Gastrocnemius medialis (tissue), 4 donors: Measurements from ENCODE around the gene NRG2.

Experiments used
- POLR2A ChIP-seq, 2 donors: fragments of 450-650 bp; IDR thresholded peaks; one replicate each; pipeline ENCODE4 v1.6.1; 2017; ENCODE audit warnings: antibody characterized with exemption in 2 of 2, mild to moderate bottlenecking in 2 of 2, moderate library complexity in 2 of 2
- TF ChIP-seq, protein P1 (sequence below), 5 experiments: fragments of 450-650 bp in 3 of 5; fragments of 200-600 bp in 2 of 5; sonication (generic) in 2 of 5; IDR thresholded peaks in 4 of 5; conservative IDR thresholded peaks in 1 of 5; 1 replicate in 4 of 5; 2 replicates in 1 of 5; pipeline ENCODE4 v1.5.1; 2016 to 2019; ENCODE audit warnings: antibody characterized with exemption in 5 of 5, mild to moderate bottlenecking in 3 of 5, moderate library complexity in 3 of 5

- TF ChIP-seq, protein P1, sequence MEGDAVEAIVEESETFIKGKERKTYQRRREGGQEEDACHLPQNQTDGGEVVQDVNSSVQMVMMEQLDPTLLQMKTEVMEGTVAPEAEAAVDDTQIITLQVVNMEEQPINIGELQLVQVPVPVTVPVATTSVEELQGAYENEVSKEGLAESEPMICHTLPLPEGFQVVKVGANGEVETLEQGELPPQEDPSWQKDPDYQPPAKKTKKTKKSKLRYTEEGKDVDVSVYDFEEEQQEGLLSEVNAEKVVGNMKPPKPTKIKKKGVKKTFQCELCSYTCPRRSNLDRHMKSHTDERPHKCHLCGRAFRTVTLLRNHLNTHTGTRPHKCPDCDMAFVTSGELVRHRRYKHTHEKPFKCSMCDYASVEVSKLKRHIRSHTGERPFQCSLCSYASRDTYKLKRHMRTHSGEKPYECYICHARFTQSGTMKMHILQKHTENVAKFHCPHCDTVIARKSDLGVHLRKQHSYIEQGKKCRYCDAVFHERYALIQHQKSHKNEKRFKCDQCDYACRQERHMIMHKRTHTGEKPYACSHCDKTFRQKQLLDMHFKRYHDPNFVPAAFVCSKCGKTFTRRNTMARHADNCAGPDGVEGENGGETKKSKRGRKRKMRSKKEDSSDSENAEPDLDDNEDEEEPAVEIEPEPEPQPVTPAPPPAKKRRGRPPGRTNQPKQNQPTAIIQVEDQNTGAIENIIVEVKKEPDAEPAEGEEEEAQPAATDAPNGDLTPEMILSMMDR (IDR thresholded peaks at IDR 0.05 in 4 of 5, conservative IDR thresholded peaks at IDR 0.05 in 1 of 5) = no peak
- no peak for TF ChIP-seq POLR2A (IDR thresholded peaks at IDR 0.05)
Measured at GRCh38 chr5:139896718-139897117, 146.4 kb downstream of the NRG2 start.
